ENCODE data around the gene DLGAP4.
"Not testable (repeated sequence)": the region's sequence is repeated elsewhere in the genome, so short reads cannot be mapped to it uniquely, and the experiment has no call there.

The DLGAP4 gene

DNA sequence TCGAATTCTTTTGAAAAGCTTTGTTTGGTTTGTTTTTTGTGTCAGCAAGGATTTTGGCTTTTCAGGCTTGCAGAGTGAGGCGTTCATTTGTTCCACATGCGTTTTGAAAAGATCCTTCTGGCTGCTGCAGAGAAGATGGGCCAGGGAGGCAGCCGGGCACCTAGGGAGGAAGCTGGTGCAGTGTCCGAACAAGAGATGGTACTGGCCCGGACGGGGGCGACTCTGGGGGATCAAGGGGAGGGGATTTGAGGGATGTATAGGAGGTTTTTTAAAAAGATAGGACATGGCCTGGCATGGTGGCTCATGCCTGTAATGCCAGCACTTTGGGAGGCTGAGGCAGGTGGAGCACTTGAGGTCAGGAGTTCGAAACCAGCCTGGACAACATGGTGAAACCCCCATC is 55.3 kb downstream of the DLGAP4 start:
- DNase-seq, result no peak

DNA sequence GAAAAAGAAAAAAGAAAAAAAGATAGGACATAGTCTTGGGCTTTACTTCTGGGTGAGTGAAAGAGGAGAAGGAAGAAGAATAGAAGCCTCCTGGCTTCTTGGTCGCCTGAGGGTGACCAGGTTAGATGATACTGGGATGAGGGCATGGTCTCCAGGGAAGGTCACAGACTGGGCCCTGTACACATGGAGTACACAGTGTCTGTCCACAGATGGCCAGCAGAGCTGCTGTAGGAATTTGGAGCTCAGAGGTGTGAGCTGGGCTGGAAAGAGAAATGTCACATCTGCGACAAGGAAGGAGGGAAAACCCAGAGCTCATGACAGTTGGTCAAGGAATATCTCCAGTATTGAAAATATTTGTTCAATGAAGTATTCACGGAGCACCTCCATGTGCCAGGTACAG is 56.1 kb downstream of the DLGAP4 start:
- no peak for DNase-seq

DNA sequence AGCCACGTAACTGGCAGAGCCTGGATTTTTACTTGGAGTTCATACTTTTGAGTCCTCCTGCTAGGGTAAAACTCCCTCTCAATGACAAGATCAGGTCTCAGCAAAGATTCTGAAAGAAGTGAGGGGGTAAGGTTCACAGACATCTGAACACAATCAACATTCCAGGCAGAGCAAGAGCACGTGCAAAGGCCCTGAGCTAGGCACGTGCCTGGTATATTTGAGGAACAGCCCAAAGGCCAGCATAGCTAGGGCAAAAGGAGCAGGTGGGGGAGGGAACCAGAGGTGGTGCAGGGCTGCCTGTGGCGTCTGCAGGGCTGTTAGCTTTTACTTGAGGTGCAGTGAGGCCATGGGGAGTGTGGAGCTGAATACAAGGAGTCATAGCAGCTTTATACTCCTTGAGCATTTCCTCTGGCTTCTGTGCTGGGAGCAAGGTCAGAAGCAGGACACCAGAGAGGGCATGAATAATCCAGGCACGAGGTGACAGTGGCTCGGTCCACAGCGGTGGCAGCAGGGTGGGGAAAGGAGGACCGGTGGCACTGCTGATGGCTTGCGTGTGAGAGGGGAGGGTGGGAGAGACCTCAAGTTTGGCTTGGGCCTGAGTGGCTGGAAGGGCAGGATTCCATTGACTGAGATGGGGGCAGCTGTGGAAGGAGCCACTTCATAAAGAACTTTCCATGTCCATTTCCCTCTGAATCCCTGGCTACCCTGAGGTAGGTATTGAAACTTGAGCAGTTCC is 57.0 kb downstream of the DLGAP4 start:
- DNase-seq, result no peak

DNA sequence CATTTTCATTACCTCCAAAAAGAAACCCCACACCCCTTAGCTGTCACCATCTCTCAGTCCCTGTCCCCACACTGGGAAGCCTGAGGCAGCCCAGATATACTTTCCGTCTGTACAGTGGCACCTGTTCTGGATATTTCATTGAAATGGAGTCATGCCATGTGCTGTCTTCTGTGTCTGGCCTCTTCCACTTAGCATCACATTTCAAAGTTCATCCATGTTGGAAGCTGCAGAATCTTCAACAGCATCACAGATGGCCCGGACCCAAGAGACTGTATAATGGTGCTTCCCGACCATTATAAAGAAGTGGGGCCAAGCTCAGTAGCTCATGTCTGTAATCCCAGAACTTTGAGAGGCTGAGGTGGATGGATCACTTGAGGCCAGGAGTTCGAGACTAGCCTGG is 58.4 kb downstream of the DLGAP4 start:
- DNase-seq, result no peak

DNA sequence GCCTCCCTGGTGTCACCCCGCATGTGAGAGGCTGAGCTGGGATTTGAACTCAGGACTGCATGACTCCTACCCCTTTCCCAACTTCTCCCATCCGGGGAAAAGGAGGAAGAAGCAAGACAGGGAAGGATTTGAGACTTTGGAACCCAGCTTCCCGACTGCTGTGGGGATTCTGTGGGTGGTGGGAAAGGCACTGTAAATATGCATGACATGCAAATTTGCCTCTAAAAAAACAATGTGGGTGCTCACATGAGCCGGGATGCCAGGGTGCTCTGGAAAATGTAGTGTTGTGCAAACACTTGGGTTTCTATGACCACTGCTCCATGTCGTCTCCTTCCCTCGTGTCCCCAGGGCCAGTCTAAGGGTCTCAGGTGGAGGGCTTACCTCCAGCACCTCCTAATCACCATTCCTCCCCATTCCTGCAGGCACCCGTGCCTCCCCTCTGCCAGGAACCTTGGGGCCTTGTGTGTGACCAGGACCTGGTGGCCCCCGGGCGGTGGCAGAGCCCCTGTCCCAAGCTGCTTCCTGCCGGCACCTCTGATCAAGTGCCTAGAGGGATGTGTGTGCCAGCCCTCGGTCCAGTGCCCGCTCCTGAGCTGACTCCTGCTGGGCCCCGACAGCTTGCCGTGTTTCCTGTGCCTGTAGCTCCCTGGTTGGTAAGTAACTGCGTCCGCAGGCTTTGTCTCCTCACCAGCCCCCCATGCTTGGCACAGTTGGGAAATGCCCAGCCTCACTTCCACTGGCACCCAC is 60.7 kb downstream of the DLGAP4 start:
- DNase-seq, result no peak

DNA sequence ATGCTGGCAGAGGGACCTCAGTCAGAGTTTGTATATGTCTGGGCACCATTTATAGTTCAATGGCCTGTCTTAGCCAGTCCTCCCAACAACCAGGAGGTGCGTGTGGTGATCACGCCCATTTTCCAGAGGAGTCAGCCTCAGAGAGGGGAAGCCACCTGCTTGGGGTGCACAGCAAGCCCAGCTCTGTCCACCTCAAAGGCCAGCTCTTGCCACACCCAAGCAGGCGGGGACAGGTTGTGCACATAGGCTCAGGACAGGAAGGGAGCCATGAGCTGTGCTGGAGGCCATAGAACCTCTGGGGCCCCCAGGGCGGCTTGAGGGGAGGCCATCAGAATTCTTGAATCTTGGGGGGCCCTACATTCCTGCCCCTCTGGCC is 61.2 kb downstream of the DLGAP4 start:
- no peak for DNase-seq

DNA sequence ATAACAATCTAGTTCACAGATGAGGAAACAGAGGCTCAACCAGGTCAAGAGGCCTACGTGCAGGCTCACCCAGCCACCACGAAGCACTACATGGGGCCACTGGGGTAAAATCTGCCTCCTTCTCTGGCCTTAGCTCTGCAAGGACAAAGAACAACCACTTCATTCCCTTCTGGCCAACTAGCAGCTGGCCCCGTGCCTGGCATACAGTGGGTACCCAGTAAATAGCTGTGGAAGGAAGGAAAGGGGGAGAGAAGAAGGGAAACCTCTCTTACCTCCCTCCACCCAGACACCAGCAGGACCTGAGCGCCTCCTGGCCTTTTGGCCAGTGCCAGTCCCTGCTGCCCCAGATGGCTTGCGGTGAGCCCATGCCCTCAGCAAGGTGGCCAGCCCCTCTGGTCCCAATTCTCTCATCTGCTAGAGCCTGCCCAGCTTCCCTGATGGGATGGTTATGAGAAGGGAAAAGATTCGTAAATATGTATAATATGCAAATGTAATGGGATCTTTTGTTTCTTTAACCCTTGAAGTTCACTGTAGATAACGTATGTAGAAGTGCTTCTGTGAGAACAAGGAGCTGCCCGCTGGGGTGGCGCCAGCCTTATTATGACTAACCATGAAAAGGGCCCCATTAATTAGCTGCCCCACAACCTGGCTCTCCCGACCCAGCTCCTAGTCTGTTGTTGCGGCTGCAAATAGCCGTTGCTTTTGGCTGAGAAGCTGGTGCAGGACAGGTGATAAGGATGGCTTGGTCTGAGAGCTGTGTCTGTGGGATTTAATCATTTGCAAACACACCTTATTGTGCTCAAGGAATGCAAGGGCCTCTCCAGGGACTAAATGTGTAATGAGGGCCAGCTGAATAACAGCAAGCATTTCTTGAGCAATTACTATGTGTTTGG is 62.0 kb downstream of the DLGAP4 start:
- no peak for DNase-seq

DNA sequence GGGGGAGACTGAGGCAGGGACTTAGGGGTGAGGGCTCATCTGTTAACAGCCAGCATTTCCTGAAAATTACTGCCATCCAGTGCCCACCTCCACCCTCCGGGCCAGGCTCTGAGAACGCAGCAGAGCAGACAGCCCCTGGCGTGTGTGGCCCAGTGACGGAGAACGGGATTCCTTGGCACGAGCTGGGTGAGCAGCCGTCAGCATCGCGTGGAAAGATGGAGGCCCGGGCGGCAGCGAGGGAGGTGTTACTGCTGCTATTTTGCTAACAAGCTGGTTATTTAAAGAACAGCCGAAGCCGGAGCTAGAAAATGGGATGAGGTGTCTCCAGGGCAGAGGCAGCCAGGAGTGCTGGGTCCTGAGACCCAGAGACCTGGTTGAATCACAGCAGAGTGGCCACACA is 62.7 kb downstream of the DLGAP4 start:
- no peak for DNase-seq

DNA sequence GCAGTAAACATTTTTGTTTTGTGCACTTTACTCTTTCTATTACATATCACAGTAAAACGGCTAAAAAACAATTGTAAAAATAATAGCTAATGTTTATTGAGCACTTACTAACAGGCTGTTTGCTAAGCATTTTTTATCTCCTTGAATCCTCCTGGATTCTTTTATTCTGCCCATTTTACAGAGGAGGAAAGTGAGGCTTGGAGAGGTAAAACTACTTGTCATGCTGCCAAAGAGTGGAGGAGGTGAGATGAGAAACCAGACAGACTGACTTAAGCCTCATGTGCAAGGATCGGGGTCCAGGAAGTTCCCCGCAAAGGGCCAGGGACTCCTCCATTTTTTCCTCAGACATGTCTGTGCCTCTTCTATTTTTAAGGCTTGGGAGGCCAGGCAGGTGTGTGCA is 63.6 kb downstream of the DLGAP4 start:
- DNase-seq, result no peak

DNA sequence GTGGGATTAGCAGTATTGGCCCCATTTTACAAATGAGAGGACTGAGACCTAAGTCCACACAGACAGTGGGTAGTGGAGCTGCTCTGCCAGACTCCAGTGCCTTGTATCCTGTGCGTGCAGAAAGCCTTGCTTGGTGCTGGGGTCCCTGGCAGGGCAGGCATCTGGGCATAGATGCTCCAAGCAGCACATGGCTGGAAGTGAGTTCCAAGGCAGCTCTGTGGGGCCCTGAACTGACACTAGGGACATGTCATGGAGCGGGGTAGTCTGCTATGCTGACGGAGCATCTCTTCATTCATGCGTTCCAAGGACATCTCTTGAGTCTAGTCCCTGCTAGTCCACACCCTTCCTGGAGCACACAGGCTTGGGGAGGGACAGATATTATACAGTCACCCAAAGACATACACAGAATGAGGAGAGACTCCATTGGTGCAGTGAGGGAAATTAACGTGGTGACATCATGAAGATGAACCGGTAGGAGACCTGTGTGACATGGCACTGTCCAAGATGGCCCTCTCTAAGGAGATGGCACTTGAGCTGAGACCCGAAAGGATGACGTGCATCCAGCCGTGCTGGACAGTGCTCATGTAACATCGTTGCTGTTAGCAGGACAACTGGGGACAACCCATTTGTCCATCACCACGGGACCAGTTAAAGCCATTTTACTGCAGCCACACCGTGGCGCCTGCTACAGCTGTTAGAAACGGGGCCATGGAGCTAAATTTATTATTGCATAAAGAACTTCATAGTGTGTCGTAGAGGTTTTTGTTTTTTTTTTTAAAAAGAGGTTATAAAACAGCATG is 65.1 kb downstream of the DLGAP4 start:
- no peak for DNase-seq

DNA sequence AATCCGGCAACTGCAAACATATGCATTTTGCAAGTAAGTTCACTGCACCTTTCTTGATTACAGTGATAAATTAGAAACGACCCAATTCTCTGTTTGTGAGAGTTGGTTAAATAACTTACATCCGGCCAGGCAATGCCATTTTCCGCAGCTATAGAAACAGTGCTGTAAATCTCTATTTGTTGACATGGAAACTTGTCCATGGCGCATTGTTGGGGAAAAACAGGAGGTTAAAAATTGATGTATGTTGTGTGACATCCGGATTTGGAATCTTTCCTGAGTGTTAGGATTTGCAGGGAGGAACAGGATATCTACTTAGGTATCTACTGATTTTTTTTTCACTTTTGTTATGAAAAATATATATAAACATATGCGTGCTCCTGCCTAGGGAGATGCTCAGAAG is 66.5 kb downstream of the DLGAP4 start:
- DNase-seq, result no peak

DNA sequence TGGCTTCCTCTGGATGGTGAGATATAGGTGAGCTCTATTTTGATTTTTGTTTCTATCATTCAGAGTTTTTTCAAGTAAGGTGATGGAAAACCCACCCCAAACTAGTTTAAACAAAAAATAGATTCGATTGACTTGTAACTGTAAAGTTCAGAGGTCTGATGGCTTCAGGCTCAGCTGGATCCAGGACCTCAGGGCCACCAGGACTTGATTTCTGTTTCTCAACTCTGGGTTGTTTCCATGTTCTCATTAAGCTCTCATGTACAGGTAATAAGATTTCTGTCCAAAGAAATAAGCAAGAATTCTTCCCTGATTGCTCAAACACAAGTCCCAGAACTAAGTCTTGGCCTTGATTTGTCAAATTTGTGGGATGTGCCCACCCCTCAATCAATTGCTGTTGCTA is 67.0 kb downstream of the DLGAP4 start:
- no peak for DNase-seq

DNA sequence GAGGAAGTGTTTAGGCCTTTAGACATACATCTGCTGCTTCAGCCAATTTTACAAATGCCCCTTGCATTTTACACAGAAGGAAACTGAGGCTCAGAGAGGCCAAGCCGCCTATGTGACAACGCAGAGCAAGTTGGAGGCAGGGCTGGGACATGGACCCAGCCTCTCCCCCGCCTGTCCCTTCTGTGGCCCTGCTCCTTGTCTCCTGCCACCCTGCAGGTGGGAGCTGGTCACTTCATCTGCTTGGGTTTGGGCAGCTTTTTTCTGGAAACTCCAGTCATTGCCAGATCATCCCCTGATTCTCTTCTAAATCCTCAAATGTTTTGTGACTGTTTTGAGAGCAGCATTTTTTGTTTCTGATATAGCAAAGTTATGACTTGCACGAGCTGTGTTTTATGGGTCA is 68.9 kb downstream of the DLGAP4 start:
- no peak for DNase-seq

DNA sequence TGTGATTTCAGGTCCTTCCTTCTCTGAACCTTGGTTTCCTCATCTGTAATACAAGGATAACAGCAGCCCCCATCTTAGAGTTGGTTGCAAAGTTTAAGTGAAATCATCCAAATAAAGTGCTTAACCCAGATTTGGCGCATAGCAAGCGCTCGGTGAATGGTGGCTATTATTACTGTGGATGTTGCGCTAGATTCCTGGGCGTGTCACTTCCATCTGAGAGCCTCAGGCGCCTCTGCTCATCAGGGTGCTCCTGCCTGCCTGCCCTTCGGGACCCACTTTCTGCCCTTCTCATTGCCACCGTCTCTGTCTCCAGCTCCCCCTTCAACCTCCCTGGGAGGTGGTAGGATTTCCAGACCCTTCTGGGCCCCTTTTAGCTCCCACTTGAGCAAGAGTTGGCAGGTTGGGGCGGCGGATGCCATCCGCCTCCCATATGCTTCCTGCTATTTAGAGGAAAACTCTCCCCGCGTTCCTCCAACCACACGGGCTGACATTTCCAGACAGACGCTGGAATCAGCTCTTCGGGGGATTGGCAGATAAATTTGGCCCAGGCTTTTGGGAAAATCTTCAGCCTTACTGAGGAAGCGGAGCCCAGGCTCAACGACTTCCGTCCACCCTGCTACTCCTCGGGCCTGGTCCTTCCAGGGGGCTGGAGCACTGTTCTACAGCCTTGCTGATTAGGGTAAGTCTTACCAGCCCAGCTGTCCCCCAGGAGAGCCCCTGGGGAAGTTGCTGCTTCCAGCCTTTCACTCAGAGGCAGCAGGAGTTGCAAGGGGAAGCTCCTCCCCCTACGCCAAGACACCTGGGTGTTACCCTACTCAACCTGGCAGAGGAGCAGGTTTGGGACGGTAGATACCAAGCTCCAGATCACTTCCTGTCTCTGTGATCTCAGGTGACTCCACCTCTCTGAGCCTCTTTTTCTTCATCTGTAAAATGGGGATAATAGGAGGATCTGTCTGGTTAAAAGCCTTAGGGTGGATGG is 71.5 kb downstream of the DLGAP4 start:
- DNase-seq, result no peak

DNA sequence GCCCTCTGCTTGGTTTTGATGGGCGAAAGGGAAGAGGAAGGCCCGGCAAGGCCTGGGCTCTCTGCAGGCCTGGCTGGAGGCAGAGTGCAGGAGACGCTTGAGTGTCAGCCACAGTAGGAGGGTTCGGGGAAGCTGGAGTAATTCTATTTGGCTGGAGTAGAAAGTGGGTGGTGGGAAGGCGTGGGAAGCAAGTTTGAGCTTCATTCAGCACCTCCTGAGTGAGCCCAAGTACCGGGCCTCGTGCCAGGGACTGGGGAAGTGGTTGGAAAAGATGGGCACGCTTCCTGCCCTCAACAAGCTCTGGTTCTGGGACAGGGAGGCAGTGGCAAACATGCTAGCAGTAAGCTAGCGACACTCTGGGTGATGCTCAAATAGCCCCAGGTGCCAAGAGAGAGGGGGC is 72.5 kb downstream of the DLGAP4 start:
- no peak for DNase-seq

DNA sequence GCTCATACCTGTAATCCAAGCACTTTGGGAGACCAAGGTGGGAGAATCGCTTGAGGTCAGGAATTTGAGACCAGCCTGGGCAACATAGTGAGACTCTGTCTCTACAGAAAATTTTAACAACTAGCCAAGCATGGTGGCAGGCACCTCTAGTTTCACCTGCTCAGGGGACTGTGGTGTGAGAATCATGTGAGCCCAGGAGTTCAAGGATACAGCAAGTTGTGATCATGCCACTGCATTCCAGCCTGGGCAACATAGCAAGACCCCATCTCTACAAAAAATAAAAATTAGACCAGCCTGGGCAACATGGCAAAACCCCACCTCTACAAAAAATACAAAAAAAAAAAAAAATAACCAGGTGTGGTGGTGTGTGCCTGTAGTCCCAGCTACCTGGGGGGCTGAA is 73.8 kb downstream of the DLGAP4 start:
- DNase-seq, result not testable (repeated sequence)

DNA sequence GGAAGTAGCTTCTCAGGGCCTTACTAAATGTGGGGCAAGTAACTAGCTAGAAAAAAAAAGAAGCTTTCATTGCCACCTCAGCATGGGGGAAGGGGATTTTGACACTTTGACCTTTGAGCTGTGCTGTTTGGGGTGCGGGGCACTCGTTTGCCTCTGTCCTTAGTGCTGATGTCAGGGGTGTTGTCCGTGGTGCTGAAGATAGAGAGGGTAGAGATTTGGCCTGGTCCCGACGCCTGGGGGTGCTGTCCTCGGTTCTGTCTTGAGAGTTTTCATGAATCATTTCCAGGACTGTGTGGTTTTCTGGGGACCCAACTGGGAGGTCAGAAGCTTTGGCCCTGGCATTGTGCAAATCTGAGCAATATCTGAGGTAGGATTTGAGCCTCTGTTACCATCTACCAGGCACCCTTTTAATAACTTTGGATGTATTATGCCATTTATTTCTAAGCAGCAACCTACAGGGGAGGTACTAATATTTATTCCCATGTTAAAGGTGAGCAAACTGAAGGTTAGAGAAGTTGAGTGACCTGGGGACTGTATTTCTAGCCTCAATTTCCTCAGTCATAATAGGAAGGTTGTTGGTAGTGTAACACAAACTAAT is 78.0 kb downstream of the DLGAP4 start:
- DNase-seq, result peak; percentile 18

DNA sequence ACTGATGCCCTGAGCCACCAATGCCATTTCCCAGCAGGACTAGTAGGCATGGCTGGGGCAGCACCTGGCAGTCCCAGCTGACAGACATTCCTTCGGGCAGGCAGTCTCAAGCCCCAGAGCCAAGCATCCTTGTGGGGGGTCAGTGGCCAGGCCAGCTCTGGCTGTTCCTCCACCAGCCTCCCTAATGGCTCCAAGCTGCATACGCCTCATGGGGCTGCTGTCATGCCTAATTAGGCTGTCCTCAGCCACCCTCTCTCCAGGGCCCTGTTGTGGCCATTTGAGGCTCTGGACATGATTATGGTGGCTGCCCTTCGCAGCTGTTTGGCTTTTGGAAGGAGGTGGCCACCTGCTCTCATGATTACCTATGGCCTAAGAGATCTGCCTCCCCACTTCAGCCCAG is 79.4 kb downstream of the DLGAP4 start:
- no peak for DNase-seq

DNA sequence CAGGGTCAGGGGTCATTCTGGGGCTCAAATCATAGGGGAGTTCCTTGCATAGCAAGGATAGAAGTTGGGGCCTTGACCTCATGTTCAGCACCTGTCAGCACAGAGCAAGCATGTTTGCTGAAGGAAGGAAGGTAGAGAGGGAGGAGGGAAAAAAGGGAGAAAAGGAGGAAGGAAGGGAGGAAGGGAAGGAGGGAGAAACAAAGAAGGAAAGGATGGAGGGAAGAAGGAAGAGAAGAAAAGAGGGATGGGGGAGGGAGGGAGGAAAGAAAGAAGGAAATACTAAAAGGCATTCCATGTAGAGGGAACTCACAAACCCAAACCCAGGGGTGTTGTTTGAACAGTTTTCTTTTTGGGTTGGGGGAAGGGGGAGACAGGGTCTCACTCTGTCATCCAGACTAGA is 80.1 kb downstream of the DLGAP4 start:
- no peak for DNase-seq

DNA sequence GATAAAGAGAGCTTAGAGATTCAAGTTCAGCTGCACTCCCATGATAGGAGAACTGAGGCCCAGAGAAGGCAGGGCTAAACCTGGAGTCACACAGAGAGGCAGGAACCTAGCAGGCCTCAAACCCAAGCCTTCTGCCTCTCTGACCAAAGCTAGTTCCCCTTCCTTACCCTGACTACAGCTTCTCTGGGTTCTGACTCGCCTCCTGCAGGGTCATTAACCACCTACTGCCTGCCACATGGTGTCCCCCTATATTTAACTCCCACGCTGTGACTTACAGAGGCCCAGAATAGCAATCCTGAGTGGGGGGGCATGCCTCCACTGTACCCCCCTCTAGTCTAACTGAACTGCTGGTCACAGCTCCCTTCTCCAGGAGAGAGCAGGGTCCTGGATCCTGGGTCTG is 84.1 kb downstream of the DLGAP4 start:
- DNase-seq, result no peak

DNA sequence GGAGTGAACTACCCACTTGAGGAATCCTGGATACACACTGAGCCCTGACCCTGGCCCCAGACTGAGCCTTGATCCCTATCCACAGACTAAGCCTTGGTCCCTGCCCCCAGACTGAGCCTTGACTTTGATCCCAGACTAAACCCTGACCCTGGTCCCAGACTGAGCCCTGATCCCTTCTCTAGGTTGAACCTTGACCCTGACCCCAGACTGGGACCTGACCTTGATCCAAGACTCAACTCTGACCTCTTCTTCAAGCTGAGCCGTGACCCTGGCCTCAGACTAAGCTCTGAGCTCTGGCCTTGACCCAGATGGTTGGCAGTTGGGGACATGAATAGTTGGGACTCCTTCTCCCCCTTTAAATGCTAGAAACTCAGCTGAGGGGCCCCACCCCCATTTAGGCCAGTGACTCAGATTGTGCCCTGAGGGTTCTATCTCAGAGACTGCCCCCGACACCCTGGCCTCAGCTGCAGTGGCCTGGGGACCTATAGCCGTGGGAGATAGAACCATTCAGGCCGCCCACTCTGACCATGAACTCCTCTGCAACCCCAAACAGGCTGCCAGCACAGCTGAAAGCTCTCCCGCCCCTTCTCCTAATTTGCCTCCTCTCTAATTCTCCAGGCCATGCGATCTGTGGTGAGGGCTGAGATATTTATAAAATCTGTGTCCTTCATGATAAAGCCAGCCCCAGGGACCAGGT is 84.7 kb downstream of the DLGAP4 start:
- DNase-seq, result no peak
